ENCODE results near the gene SBK1. TPM values are rescaled to one million over a fixed set of nuclear protein-coding genes. Genes with fewer than 3 reads are reported as not detected.

The SBK1 gene
- total and polyA plus RNA-seq, 2 experiments from 2014 or later: not detected

- Histone ChIP-seq H3K9me2 (ENCODE audit: insufficient read depth) (no peaks in the 10 kb centered on the region), H2AFZ (no peak overlapping the region), H3K4me3 (no peak overlapping the region), H3K4me1 (ENCODE audit: insufficient read depth) (no peaks in the 10 kb centered on the region), H3K36me3 (ENCODE audit: low read depth) (no peaks in the 10 kb centered on the region), H3K79me2 (ENCODE audit: insufficient read depth) (no peaks in the 10 kb centered on the region), H3K27me3 (replicated peaks; ENCODE audit: insufficient read depth) (peaks cover 5% of the 10 kb centered on the region; the same call in 1 of the 2 replicates), H3K27ac (no peak overlapping the region), H3K9ac (no peak overlapping the region), H4K20me1 (ENCODE audit: insufficient read depth) (no peaks in the 10 kb centered on the region), H3K4me2 (ENCODE audit: unreplicated experiment) (no peak overlapping the region), H3K9me3 (ENCODE audit: low read depth) (no peaks in the 10 kb centered on the region), H3F3A (ENCODE audit: insufficient read depth) (no peaks in the 10 kb centered on the region)
- in situ Hi-C loops (cut with MboI): no loop called here
- no peak for DNase-seq
- TF ChIP-seq EZH2phosphoT487 (IDR thresholded peaks at IDR 0.05; ENCODE audit: insufficient read depth, low read depth): no peak
- TF ChIP-seq EZH2 (IDR thresholded peaks at IDR 0.05; ENCODE audit: insufficient read depth, poor library complexity, severe bottlenecking): no peak
- WGBS, 2 experiments (ENCODE audit: low coverage in 1 of 2, low lambda C conversion rate in 2 of 2, missing lambda C conversion rate in 2 of 2): 45 to 47% methylated on average over 14 of the region's 14 CpGs
Observed at GRCh38 chr16:28308794-28309584, 16.7 kb downstream of the SBK1 start.

- Histone ChIP-seq H3K27ac (no peak overlapping the region), H3K4me1 (ENCODE audit: insufficient read depth) (no peaks in the 10 kb centered on the region), H3K36me3 (ENCODE audit: low read depth) (no peaks in the 10 kb centered on the region), H3K4me2 (ENCODE audit: unreplicated experiment) (no peak overlapping the region), H2AFZ (no peak overlapping the region), H3K79me2 (ENCODE audit: insufficient read depth) (no peaks in the 10 kb centered on the region), H3F3A (ENCODE audit: insufficient read depth) (no peaks in the 10 kb centered on the region), H3K27me3 (replicated peaks; ENCODE audit: insufficient read depth) (peaks cover 5% of the 10 kb centered on the region; the same call in 1 of the 2 replicates), H3K9me2 (ENCODE audit: insufficient read depth) (no peaks in the 10 kb centered on the region), H3K4me3 (no peak overlapping the region), H4K20me1 (ENCODE audit: insufficient read depth) (no peaks in the 10 kb centered on the region), H3K9ac (no peak overlapping the region), H3K9me3 (ENCODE audit: low read depth) (no peaks in the 10 kb centered on the region)
- in situ Hi-C loops (cut with MboI): no loop called here
- TF ChIP-seq EZH2 (IDR thresholded peaks at IDR 0.05; ENCODE audit: insufficient read depth, poor library complexity, severe bottlenecking) (no peak), EZH2phosphoT487 (IDR thresholded peaks at IDR 0.05; ENCODE audit: insufficient read depth, low read depth) (no peak)
- DNase-seq: no peak
- WGBS, 2 experiments (ENCODE audit: low coverage in 1 of 2, low lambda C conversion rate in 2 of 2, missing lambda C conversion rate in 2 of 2): 47 to 50% methylated on average over 20 of the region's 20 CpGs
Observed at GRCh38 chr16:28309811-28310311, 17.5 kb downstream of the SBK1 start.

GRCh38 chr16:28310796-28311195 is 18.5 kb downstream of the SBK1 start:
- H3K4me2 ChIP-seq (ENCODE audit: unreplicated experiment): no peak overlapping the region
- in situ Hi-C loops (cut with MboI): no loop called here
- TF ChIP-seq EZH2 (IDR thresholded peaks at IDR 0.05; ENCODE audit: insufficient read depth, poor library complexity, severe bottlenecking): no peak
- no peak for TF ChIP-seq EZH2phosphoT487 (IDR thresholded peaks at IDR 0.05; ENCODE audit: insufficient read depth, low read depth)
- no peak overlapping the region for H3K4me3 ChIP-seq
- no peaks in the 10 kb centered on the region for H3K4me1 ChIP-seq (ENCODE audit: insufficient read depth)
- H3K9me3 ChIP-seq (ENCODE audit: low read depth): no peaks in the 10 kb centered on the region
- 75 to 88% methylated on average over 11 of the region's 11 CpGs for WGBS, 2 experiments (ENCODE audit: low coverage in 1 of 2, low lambda C conversion rate in 2 of 2, missing lambda C conversion rate in 2 of 2)
- DNase-seq: no peak
- no peaks in the 10 kb centered on the region for H4K20me1 ChIP-seq (ENCODE audit: insufficient read depth)
- H3K27ac ChIP-seq: no peak overlapping the region
- H3K36me3 ChIP-seq (ENCODE audit: low read depth): no peaks in the 10 kb centered on the region
- H3K9ac ChIP-seq: no peak overlapping the region
- H3K79me2 ChIP-seq (ENCODE audit: insufficient read depth): no peaks in the 10 kb centered on the region
- no peaks in the 10 kb centered on the region for H3K9me2 ChIP-seq (ENCODE audit: insufficient read depth)
- H3F3A ChIP-seq (ENCODE audit: insufficient read depth): no peaks in the 10 kb centered on the region
- no peak overlapping the region for H2AFZ ChIP-seq
- H3K27me3 ChIP-seq (replicated peaks; ENCODE audit: insufficient read depth): peaks cover under 1% of the 10 kb centered on the region; the same call in 1 of the 2 replicates

GRCh38 chr16:28311413-28311812 is 19.1 kb downstream of the SBK1 start:
- H3F3A ChIP-seq (ENCODE audit: insufficient read depth): no peaks in the 10 kb centered on the region
- H3K27me3 ChIP-seq (replicated peaks; ENCODE audit: insufficient read depth): no peaks in the 10 kb centered on the region; the same call in 1 of the 2 replicates
- H2AFZ ChIP-seq: no peak overlapping the region
- H3K9me3 ChIP-seq (ENCODE audit: low read depth): no peaks in the 10 kb centered on the region
- no peak overlapping the region for H3K4me3 ChIP-seq
- H3K36me3 ChIP-seq (ENCODE audit: low read depth): no peaks in the 10 kb centered on the region
- H3K9ac ChIP-seq: no peak overlapping the region
- TF ChIP-seq EZH2phosphoT487 (IDR thresholded peaks at IDR 0.05; ENCODE audit: insufficient read depth, low read depth) (no peak), EZH2 (IDR thresholded peaks at IDR 0.05; ENCODE audit: insufficient read depth, poor library complexity, severe bottlenecking) (no peak)
- H3K27ac ChIP-seq: no peak overlapping the region
- in situ Hi-C loops (cut with MboI): no loop called here
- no peaks in the 10 kb centered on the region for H3K9me2 ChIP-seq (ENCODE audit: insufficient read depth)
- no peaks in the 10 kb centered on the region for H4K20me1 ChIP-seq (ENCODE audit: insufficient read depth)
- no peak overlapping the region for H3K4me2 ChIP-seq (ENCODE audit: unreplicated experiment)
- no peaks in the 10 kb centered on the region for H3K79me2 ChIP-seq (ENCODE audit: insufficient read depth)
- 73 to 78% methylated on average over 4 of the region's 4 CpGs for WGBS, 2 experiments (ENCODE audit: low coverage in 1 of 2, low lambda C conversion rate in 2 of 2, missing lambda C conversion rate in 2 of 2)
- no peak for DNase-seq
- H3K4me1 ChIP-seq (ENCODE audit: insufficient read depth): no peaks in the 10 kb centered on the region
